B cell (primary cell): ENCODE data around the gene ZNF148. TPM values are rescaled to one million over a fixed set of nuclear protein-coding genes. Genes with fewer than 3 reads are reported as not detected.

Source experiments
- ATAC-seq: fragments of 200-7000 bp; cut with Tn5 transposase; one replicate; pipeline ENCODE4 v1.10.0; 2021; ENCODE audit warnings: low read depth, mild to moderate bottlenecking, moderate number of reproducible peaks, moderate library complexity
- CTCF ChIA-PET: fragments of 350-600 bp; sonication (Branson Sonifier 250); formaldehyde crosslinking; loops from one replicate; lab custom pipeline; 2021; ENCODE audit warnings: antibody characterized with exemption, inconsistent platforms; lab: Charles Lee
- POLR2A ChIA-PET: fragments of 350-600 bp; sonication (Branson Sonifier 250); formaldehyde crosslinking; loops from one replicate; lab custom pipeline; 2021; ENCODE audit warnings: antibody characterized with exemption; lab: Charles Lee
- DNase-seq: peaks from one replicate; pipeline ENCODE4 v3.0.0; 2013
- H2AFZ ChIP-seq: 2 replicates; pipeline ENCODE4 v1.6.1; 2012; ENCODE audit warnings: mild to moderate bottlenecking, low read depth, low read length; ENCODE audit not compliant: insufficient read depth, poor library complexity, severe bottlenecking
- H3K27ac ChIP-seq, 2 donors: 1 replicate in 1 of 2; 2 replicates in 1 of 2; pipeline ENCODE4 v1.5.1; 2012 to 2013; ENCODE audit warnings: low read length in 2 of 2, mild to moderate bottlenecking in 2 of 2, moderate library complexity in 1 of 2
- H3K27me3 ChIP-seq, 4 experiments: fragments of 200-600 bp in 1 of 4; sonication (generic) in 1 of 4; replicated peaks in 1 of 4; 1 replicate in 2 of 4; 2 replicates in 2 of 4; pipeline versions ENCODE4 v1.6.1 to v1.7.0; 2013 to 2016; ENCODE audit warnings: low read length in 3 of 4, mild to moderate bottlenecking in 2 of 4, mixed read lengths in 1 of 4, moderate library complexity in 1 of 4; ENCODE audit not compliant: insufficient read depth in 4 of 4, control insufficient read depth in 3 of 4; ENCODE audit errors: control extremely low read depth in 1 of 4
- H3K36me3 ChIP-seq, 2 experiments: replicated peaks in 1 of 2; 1 replicate in 1 of 2; 2 replicates in 1 of 2; pipeline versions ENCODE4 v1.6.1 to v1.7.1; 2013; ENCODE audit warnings: low read length in 1 of 2; ENCODE audit not compliant: insufficient read depth in 2 of 2, control insufficient read depth in 1 of 2; ENCODE audit errors: control extremely low read depth in 1 of 2, extremely low read depth in 1 of 2
- H3K4me1 ChIP-seq, 2 donors: fragments of 200-600 bp in 1 of 2; sonication (generic) in 1 of 2; 1 replicate in 1 of 2; 2 replicates in 1 of 2; pipeline versions ENCODE4 v1.5.1 to v1.6.1; 2013 to 2017; ENCODE audit warnings: low read length in 2 of 2; ENCODE audit not compliant: control insufficient read depth in 2 of 2, insufficient read depth in 2 of 2
- H3K4me2 ChIP-seq: replicated peaks from 2 replicates; pipeline ENCODE3; 2012; ENCODE audit warnings: mild to moderate bottlenecking, low read depth, low read length; ENCODE audit not compliant: poor library complexity, severe bottlenecking
- H3K4me3 ChIP-seq, 5 experiments: fragments of 200-600 bp in 1 of 5; sonication (generic) in 1 of 5; 1 replicate in 3 of 5; 2 replicates in 2 of 5; pipeline versions ENCODE4 v1.5.1 to v1.7.0; 2011 to 2016; ENCODE audit warnings: low read length in 4 of 5, mild to moderate bottlenecking in 4 of 5, low read depth in 2 of 5, control low read depth in 1 of 5, moderate library complexity in 1 of 5; ENCODE audit not compliant: insufficient read depth in 1 of 5; ENCODE audit errors: control extremely low read depth in 1 of 5, extremely low read depth in 1 of 5
- H3K79me2 ChIP-seq: fragments of 200-600 bp; sonication (generic); one replicate; pipeline ENCODE4 v1.6.0; 2016; ENCODE audit warnings: low read length; ENCODE audit not compliant: control insufficient read depth, insufficient read depth
- H3K9ac ChIP-seq: fragments of 200-600 bp; sonication (generic); 2 replicates; pipeline ENCODE4 v1.6.1; 2017; ENCODE audit warnings: mild to moderate bottlenecking, low read length, moderate library complexity
- H3K9me3 ChIP-seq, 3 donors: one replicate each; pipeline versions ENCODE4 v1.6.1 to v1.7.1; 2013; ENCODE audit warnings: low read length in 2 of 3; ENCODE audit not compliant: control insufficient read depth in 2 of 3, insufficient read depth in 1 of 3; ENCODE audit errors: control extremely low read depth in 1 of 3
- H4K20me1 ChIP-seq: 2 replicates; pipeline ENCODE4 v1.6.0; 2012; ENCODE audit warnings: mild to moderate bottlenecking, low read length; ENCODE audit not compliant: insufficient read depth, control insufficient read depth, poor library complexity, severe bottlenecking
- H3K27ac Mint-ChIP-seq: one replicate; pipeline ENCODE4 v1.8.0; 2021; ENCODE audit warnings: mixed read lengths
- H3K27me3 Mint-ChIP-seq: one replicate; pipeline ENCODE4 v1.8.0; 2021; ENCODE audit warnings: mixed read lengths
- H3K4me1 Mint-ChIP-seq: one replicate; pipeline ENCODE4 v1.8.0; 2021; ENCODE audit warnings: mixed read lengths
- H3K4me3 Mint-ChIP-seq: one replicate; pipeline ENCODE4 v1.8.0; 2021; ENCODE audit warnings: mixed read lengths
- H3K9me3 Mint-ChIP-seq: one replicate; pipeline ENCODE4 v1.8.0; 2022; ENCODE audit warnings: mixed read lengths; ENCODE audit not compliant: insufficient read depth
- CTCF ChIP-seq: fragments of 200-600 bp; IDR thresholded peaks from one replicate; pipeline ENCODE4 v1.8.0; 2022; ENCODE audit warnings: antibody characterized with exemption, mild to moderate bottlenecking
- EZH2 ChIP-seq: IDR thresholded peaks from 2 replicates; pipeline ENCODE4 v1.6.1; 2012; ENCODE audit warnings: borderline replicate concordance, low read depth, mild to moderate bottlenecking, moderate library complexity, low read length; ENCODE audit not compliant: insufficient read depth, poor library complexity, severe bottlenecking
- WGBS: methylation state at CpG from one replicate; pipeline ENCODE4 v1.1.5; 2013; ENCODE audit warnings: missing lambda C conversion rate; ENCODE audit not compliant: insufficient coverage; 5-methylcytosine and 5-hydroxymethylcytosine counted together
- intact Hi-C: fragments of 100-400 bp; cut with micrococcal nuclease; formaldehyde crosslinking; loops from one replicate; pipeline ENCODE4 v1.10.0; 2022
- polyA plus RNA-seq: library from polyadenylated mRNA; depleted of rRNA; stranded (reverse); fragments of >200 nt; gene quantifications from 2 replicates; pipeline ENCODE4 v1.2.3, GENCODE V29; 2012
- total RNA-seq, 2 donors: library from RNA; stranded (reverse); fragments of 120-200 nt in 1 of 2; gene quantifications; 1 replicate in 1 of 2; 2 replicates in 1 of 2; pipeline versions ENCODE4 v1.2.3 to v1.2.4, GENCODE V29; 2013 to 2022

Gene ZNF148
- total and polyA plus RNA-seq, 2 donors (not counting 1 experiment from before 2014, with no cell fraction given): 8.1 to 71.5 TPM

GRCh38 chr3:125179143-125179883 lies 195.8 kb downstream of the ZNF148 start:
- Histone ChIP-seq H3K27me3 (no peaks in the 10 kb centered on the region), H3K4me1 (peaks cover 0 to 3% of the 10 kb centered on the region in 2 donors), H3K27ac (no peak overlapping the region), H3K9me3 (no peaks in the 10 kb centered on the region), H2AFZ (no peak overlapping the region), H3K9ac (no peak overlapping the region), H3K36me3 (no peaks in the 10 kb centered on the region), H4K20me1 (no peaks in the 10 kb centered on the region), H3K4me3 (no peak overlapping the region), H3K79me2 (no peaks in the 10 kb centered on the region), H3K4me2 (no peak overlapping the region)
- Mint-ChIP-seq H3K9me3 (no peaks in the 10 kb centered on the region), H3K4me1 (peaks cover 3% of the 10 kb centered on the region), H3K27me3 (no peaks in the 10 kb centered on the region), H3K27ac (peak overlapping the region; percentile 12), H3K4me3 (no peak overlapping the region)
- intact Hi-C loops: no loop called here
- ATAC-seq (no peak), DNase-seq (no peak)
- TF ChIP-seq CTCF (no peak), EZH2 (no peak)
- ChIA-PET POLR2A (interaction anchor here (0.8 kb wide), 2 partner anchors 13 to 25 kb away, joined by 3 to 4 read pairs; no protein-coding TSS in a partner anchor), CTCF (interaction anchor here (0.8 kb wide), 1 partner anchor 60 kb away, joined by 3 read pairs; no protein-coding TSS in a partner anchor)
- WGBS: 100% methylated on average over 1 of the region's 3 CpGs

- POLR2A ChIA-PET: no interaction called here
- no peak for DNase-seq
- Histone ChIP-seq H4K20me1 (no peaks in the 10 kb centered on the region), H3K4me3 (no peak overlapping the region), H3K4me2 (no peak overlapping the region), H3K79me2 (no peaks in the 10 kb centered on the region), H3K9ac (no peak overlapping the region), H3K9me3 (peaks cover 0 to 5% (median 0%) of the 10 kb centered on the region in 3 donors), H3K36me3 (no peaks in the 10 kb centered on the region), H3K27me3 (no peaks in the 10 kb centered on the region), H3K27ac (no peak overlapping the region), H3K4me1 (peaks cover 0 to 3% of the 10 kb centered on the region in 2 donors), H2AFZ (no peak overlapping the region)
- WGBS: 94% methylated on average over 12 of the region's 13 CpGs
- Mint-ChIP-seq H3K4me1 (peaks cover 3% of the 10 kb centered on the region), H3K27me3 (no peaks in the 10 kb centered on the region), H3K27ac (no peak overlapping the region), H3K9me3 (peaks cover 3% of the 10 kb centered on the region), H3K4me3 (no peak overlapping the region)
- TF ChIP-seq CTCF: no peak
- TF ChIP-seq EZH2: no peak
- CTCF ChIA-PET: no interaction called here
- intact Hi-C loops: no loop called here
- no peak for ATAC-seq
These were observed 197.4 kb downstream of the ZNF148 start for GRCh38 chr3:125177746-125178145.
